ENCODE data around the gene CYFIP1. TPM values are rescaled to one million over a fixed set of nuclear protein-coding genes. Genes with fewer than 3 reads are reported as not detected.

The CYFIP1 gene
- total and polyA plus RNA-seq, 2 of the 13 experiments (the other 11 are each of a cell fraction or from before 2014, with no cell fraction given) = 38.1 to 58.3 TPM

- ChIA-PET CTCF (ENCODE audit: low intra/inter-chr PET ratio, low total read pairs) (no interaction called here), POLR2A (no interaction called here)
- no peaks in the 10 kb centered on the region; a peak in 1 of 5 replicates for H3K36me3 ChIP-seq (replicated peaks in 1 of 2; ENCODE audit: control insufficient read depth in 1 of 2, insufficient read depth in 2 of 2, low read length in 2 of 2)
- H3K27ac ChIP-seq (ENCODE audit: extremely low read length, insufficient read depth, low read length) = no peak overlapping the region
- in situ Hi-C loops (cut with HindIII; ENCODE audit: extremely low pct_ligation_motif_present, low pct_unique_long_range_greater_than_20kb) (no loop called here), intact Hi-C loops (cut with micrococcal nuclease; ENCODE audit: unreplicated experiment) (no loop called here)
- H4K20me1 ChIP-seq (ENCODE audit: insufficient read depth, low read length) = peaks cover 24% of the 10 kb centered on the region; the same call in 1 of the 2 replicates
- no peak overlapping the region for H2AFZ ChIP-seq (ENCODE audit: low read length)
- TF ChIP-seq, protein P1, sequence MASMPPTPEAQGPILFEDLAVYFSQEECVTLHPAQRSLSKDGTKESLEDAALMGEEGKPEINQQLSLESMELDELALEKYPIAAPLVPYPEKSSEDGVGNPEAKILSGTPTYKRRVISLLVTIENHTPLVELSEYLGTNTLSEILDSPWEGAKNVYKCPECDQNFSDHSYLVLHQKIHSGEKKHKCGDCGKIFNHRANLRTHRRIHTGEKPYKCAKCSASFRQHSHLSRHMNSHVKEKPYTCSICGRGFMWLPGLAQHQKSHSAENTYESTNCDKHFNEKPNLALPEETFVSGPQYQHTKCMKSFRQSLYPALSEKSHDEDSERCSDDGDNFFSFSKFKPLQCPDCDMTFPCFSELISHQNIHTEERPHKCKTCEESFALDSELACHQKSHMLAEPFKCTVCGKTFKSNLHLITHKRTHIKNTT (CRISPR knock-in tag; IDR thresholded peaks at IDR 0.05) = no peak
- TF ChIP-seq SMYD3 (CRISPR knock-in tag; IDR thresholded peaks at IDR 0.05) = no peak
- TF ChIP-seq TCF7 (IDR thresholded peaks at IDR 0.05; ENCODE audit: low read depth) = no peak
- no peak for TF ChIP-seq MZF1 (CRISPR knock-in tag; IDR thresholded peaks at IDR 0.05; ENCODE audit: borderline replicate concordance)
- TF ChIP-seq RFX3 (CRISPR knock-in tag; IDR thresholded peaks at IDR 0.05) = no peak
- no peak for TF ChIP-seq KDM1A (CRISPR knock-in tag; IDR thresholded peaks at IDR 0.05)
- no peak for TF ChIP-seq STAG1 (CRISPR knock-in tag; IDR thresholded peaks at IDR 0.05)
- TF ChIP-seq, protein P2, sequence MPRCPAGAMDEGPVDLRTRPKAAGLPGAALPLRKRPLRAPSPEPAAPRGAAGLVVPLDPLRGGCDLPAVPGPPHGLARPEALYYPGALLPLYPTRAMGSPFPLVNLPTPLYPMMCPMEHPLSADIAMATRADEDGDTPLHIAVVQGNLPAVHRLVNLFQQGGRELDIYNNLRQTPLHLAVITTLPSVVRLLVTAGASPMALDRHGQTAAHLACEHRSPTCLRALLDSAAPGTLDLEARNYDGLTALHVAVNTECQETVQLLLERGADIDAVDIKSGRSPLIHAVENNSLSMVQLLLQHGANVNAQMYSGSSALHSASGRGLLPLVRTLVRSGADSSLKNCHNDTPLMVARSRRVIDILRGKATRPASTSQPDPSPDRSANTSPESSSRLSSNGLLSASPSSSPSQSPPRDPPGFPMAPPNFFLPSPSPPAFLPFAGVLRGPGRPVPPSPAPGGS (CRISPR knock-in tag; IDR thresholded peaks at IDR 0.05) = no peak
- TF ChIP-seq ZNF724P (CRISPR knock-in tag; IDR thresholded peaks at IDR 0.05; ENCODE audit: borderline replicate concordance) = no peak
- TF ChIP-seq ZNF543 (CRISPR knock-in tag; IDR thresholded peaks at IDR 0.05) = no peak
- TF ChIP-seq NFRKB (IDR thresholded peaks at IDR 0.05) = no peak
- no peak for TF ChIP-seq GTF3A (CRISPR knock-in tag; conservative IDR thresholded peaks at IDR 0.05)
- TF ChIP-seq ZZZ3 (CRISPR knock-in tag; IDR thresholded peaks at IDR 0.05; ENCODE audit: borderline replicate concordance) = no peak
- TF ChIP-seq SIN3A (IDR thresholded peaks at IDR 0.05; ENCODE audit: borderline replicate concordance, low read depth, low read length) = no peak
- BruUV-seq (replicated peaks) = no TSS peak
- peaks cover 5% of the 10 kb centered on the region for H3K4me1 ChIP-seq (ENCODE audit: insufficient read depth, low read length)
- H3K79me2 ChIP-seq (ENCODE audit: insufficient read depth, low read length) = peaks cover 62% of the 10 kb centered on the region
- 92% methylated on average over 8 of the region's 8 CpGs for WGBS (ENCODE audit: low lambda C conversion rate)
- H3K4me3 ChIP-seq (replicated peaks in 1 of 3; ENCODE audit: insufficient read depth in 1 of 3, low read depth in 2 of 3, low read length in 3 of 3) = no peak overlapping the region
- H3K4me2 ChIP-seq (ENCODE audit: low read depth, low read length) = no peak overlapping the region
- H3K9ac ChIP-seq (ENCODE audit: insufficient read depth, low read depth, low read length) = no peak overlapping the region
- no peak for FAIRE-seq
- ATAC-seq = no peak
- no peaks in the 10 kb centered on the region for H3K27me3 ChIP-seq (ENCODE audit: control insufficient read depth in 1 of 2, insufficient read depth in 2 of 2, low read length in 2 of 2)
- no peak for DNase-seq (ENCODE audit: low spot score)
- no peaks in the 10 kb centered on the region for H3K9me3 ChIP-seq (ENCODE audit: low read length)
Observed at GRCh38 chr15:22960556-22960955, 19.6 kb downstream of the CYFIP1 start.
